Uterus (tissue), 2 donors: ENCODE results near the gene A2M.

Source experiments
- CTCF ChIP-seq, 4 experiments: fragments of 200-600 bp in 2 of 4; fragments of 450-650 bp in 2 of 4; sonication (generic) in 2 of 4; IDR thresholded peaks; one replicate each; pipeline ENCODE4 v1.5.1; 2016 to 2019; ENCODE audit warnings: antibody characterized with exemption in 4 of 4, mild to moderate bottlenecking in 2 of 4, moderate library complexity in 1 of 4
- POLR2A ChIP-seq, 2 donors: fragments of 450-650 bp; IDR thresholded peaks; one replicate each; pipeline ENCODE4 v1.6.1; 2016; ENCODE audit warnings: antibody characterized with exemption in 2 of 2, mild to moderate bottlenecking in 1 of 2, moderate library complexity in 1 of 2

GRCh38 chr12:9048930-9049329, 66.8 kb downstream of the A2M start:
- TF ChIP-seq CTCF (IDR thresholded peaks at IDR 0.05) (no peak), POLR2A (IDR thresholded peaks at IDR 0.05) (no peak)
